MCF 10A (cell line): ENCODE data around the gene AMMECR1. TPM values are rescaled to one million over a fixed set of nuclear protein-coding genes. Genes with fewer than 3 reads are reported as not detected.
A peak's percentile ranks its signal among the peaks of the same experiment; 100 is the strongest.

Source experiments
- Bru-seq: library from RNA; stranded (reverse); fragments of 400-500 nt; gene quantifications from one replicate; lab custom pipeline; 2021; lab: Mats Ljungman, UMichigan
- BruChase-seq, 2 experiments: library from RNA; stranded (reverse); fragments of 400-500 nt; gene quantifications; one replicate each; lab custom pipeline; 2021; lab: Mats Ljungman, UMichigan
- BruUV-seq: library from RNA; stranded (reverse); fragments of 400-500 nt; replicated peaks from 2 replicates; lab custom pipeline; 2021; lab: Mats Ljungman, UMichigan
- CTCF ChIA-PET: fragments of 300-600 bp; sonication (Branson Sonifier 250); formaldehyde crosslinking; extraction: SDS; loops from one replicate; lab custom pipeline; 2021; ENCODE audit warnings: antibody characterized with exemption, inconsistent platforms; lab: Yijun Ruan, JAX
- POLR2A ChIA-PET: fragments of 300-600, 350-650 bp; sonication (Branson Sonifier 250); formaldehyde crosslinking; extraction: SDS; loops from one replicate; lab custom pipeline; 2020; ENCODE audit warnings: antibody characterized with exemption, inconsistent platforms; lab: Yijun Ruan, JAX
- DNase-seq: peaks from one replicate; pipeline ENCODE4 v3.0.0-alpha.2; 2018; ENCODE audit not compliant: unreplicated experiment
- H3K27ac Mint-ChIP-seq: one replicate; pipeline ENCODE4 v1.8.0; 2022; ENCODE audit warnings: mild to moderate bottlenecking, low read depth, mixed read lengths; ENCODE audit not compliant: unreplicated experiment
- H3K27me3 Mint-ChIP-seq: one replicate; pipeline ENCODE4 v1.8.0; 2022; ENCODE audit warnings: mixed read lengths; ENCODE audit not compliant: insufficient read depth, unreplicated experiment
- H3K36me3 Mint-ChIP-seq: one replicate; pipeline ENCODE4 v1.8.0; 2022; ENCODE audit warnings: mild to moderate bottlenecking, moderate library complexity, mixed read lengths; ENCODE audit not compliant: insufficient read depth, unreplicated experiment
- H3K4me1 Mint-ChIP-seq: one replicate; pipeline ENCODE4 v1.8.0; 2022; ENCODE audit warnings: mixed read lengths; ENCODE audit not compliant: insufficient read depth, unreplicated experiment
- H3K4me3 Mint-ChIP-seq: one replicate; pipeline ENCODE4 v1.8.0; 2022; ENCODE audit warnings: mild to moderate bottlenecking, moderate library complexity, mixed read lengths; ENCODE audit not compliant: unreplicated experiment
- H3K9me3 Mint-ChIP-seq: one replicate; pipeline ENCODE4 v1.8.0; 2022; ENCODE audit warnings: mixed read lengths; ENCODE audit not compliant: unreplicated experiment
- intact Hi-C: fragments of 100-400 bp; cut with micrococcal nuclease; formaldehyde crosslinking; loops from 2 replicates; pipeline ENCODE4 v1.14.1; 2022
- long read RNA-seq: library from polyadenylated mRNA; stranded (forward); transcript quantifications from one replicate; pipeline ENCODE4 v2.0.0, GENCODE V29; 2022
- total RNA-seq: library from RNA; stranded (reverse); gene quantifications from 2 replicates; pipeline ENCODE4 v1.2.3, GENCODE V29; 2022
- TF ChIP-seq, protein P1 (sequence below): fragments of 200-600 bp; IDR thresholded peaks from one replicate; pipeline ENCODE4 v1.8.0; 2022; ENCODE audit warnings: antibody characterized with exemption, mild to moderate bottlenecking; ENCODE audit not compliant: unreplicated experiment

Gene AMMECR1
- total RNA-seq (20.8 and 27.0 TPM in 2 replicates), Bru-seq, nascent RNA (percentile 72 among the genes with signal in this experiment), BruChase-seq, experiment 1, labeled RNA remaining after a 6-hour chase (percentile 67 among the genes with signal in this experiment), BruChase-seq, experiment 2, labeled RNA remaining after a 2-hour chase (percentile 66 among the genes with signal in this experiment)
- long read RNA-seq, full-length matches to known transcripts, result 36 of 46 reads
- long read RNA-seq, partial matches to known transcripts, result 4 of 46 reads
- long read RNA-seq, other reads (novel, unspliced or antisense), result 6 of 46 reads

DNA sequence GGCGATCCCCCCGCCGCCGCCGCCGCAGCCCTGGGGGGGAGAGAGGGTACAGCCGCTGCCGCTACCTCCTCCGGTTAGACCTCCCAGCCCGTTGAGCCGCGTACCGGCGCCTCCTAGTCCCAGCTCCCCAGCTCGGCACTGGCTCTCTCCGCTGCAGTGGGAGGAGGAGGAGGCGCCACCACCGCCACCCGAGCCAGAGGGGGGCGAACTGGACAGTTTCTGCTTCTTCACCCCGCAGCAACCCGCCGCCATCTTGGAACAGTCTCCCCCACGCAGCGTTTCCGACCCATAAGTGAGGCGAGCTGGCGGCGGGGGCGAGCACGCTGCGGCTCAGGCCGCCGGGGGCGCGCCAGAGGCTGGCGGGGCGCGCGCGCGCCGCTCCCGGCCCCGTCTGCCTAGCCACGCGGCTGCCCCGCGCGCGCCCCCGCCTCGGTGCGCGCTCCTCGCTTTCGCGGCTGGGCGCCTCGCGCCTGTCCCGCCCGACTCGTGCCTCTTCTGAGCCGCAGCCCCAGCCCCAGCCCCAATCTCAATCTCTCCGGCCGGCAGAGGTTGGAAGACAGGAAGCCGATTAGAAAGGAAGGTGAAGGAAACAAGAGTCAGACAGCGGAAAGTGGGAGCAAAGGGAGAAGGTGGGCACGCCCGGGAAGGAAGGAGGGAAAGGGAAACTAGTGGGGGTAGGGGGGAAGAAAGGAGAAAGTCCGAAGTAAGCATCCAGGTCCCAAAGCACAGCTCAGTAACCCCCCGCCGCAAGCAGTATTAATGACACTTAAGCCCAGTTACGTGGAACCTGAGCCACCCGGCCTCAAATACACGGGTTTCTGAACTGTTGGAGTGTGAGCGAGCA is at the start of gene AMMECR1:
Gene AMMECR1 (minus strand): TSS at position 266 of the 844 bp plus-strand sequence. CDS start 14 bp downstream, at position 252.
- TF ChIP-seq, protein P1, sequence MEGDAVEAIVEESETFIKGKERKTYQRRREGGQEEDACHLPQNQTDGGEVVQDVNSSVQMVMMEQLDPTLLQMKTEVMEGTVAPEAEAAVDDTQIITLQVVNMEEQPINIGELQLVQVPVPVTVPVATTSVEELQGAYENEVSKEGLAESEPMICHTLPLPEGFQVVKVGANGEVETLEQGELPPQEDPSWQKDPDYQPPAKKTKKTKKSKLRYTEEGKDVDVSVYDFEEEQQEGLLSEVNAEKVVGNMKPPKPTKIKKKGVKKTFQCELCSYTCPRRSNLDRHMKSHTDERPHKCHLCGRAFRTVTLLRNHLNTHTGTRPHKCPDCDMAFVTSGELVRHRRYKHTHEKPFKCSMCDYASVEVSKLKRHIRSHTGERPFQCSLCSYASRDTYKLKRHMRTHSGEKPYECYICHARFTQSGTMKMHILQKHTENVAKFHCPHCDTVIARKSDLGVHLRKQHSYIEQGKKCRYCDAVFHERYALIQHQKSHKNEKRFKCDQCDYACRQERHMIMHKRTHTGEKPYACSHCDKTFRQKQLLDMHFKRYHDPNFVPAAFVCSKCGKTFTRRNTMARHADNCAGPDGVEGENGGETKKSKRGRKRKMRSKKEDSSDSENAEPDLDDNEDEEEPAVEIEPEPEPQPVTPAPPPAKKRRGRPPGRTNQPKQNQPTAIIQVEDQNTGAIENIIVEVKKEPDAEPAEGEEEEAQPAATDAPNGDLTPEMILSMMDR, result no peak
- intact Hi-C loops, result loop anchor here (1.0 to 5.0 kb wide), 5 partner anchors 76 to 158 kb away; no protein-coding TSS in a partner anchor
- no peaks in the 10 kb centered on the region for H3K36me3 Mint-ChIP-seq
- H3K4me3 Mint-ChIP-seq, result peak within 1 kb of the TSS; percentile 89
- no peaks in the 10 kb centered on the region for H3K9me3 Mint-ChIP-seq
- ChIA-PET CTCF (interaction anchor here (0.8 to 2.8 kb wide), 4 partner anchors 91 to 156 kb away, joined by 3 to 6 read pairs (median 4); no protein-coding TSS in a partner anchor), POLR2A (interaction anchor here (0.6 to 5.1 kb wide), 37 partner anchors 8 to 825 kb away, joined by 3 to 55 read pairs (median 4); partner anchors contain the start of gene RTL9)
- BruUV-seq, result TSS peak; percentile 89
- H3K27me3 Mint-ChIP-seq, result peaks cover 32% of the 10 kb centered on the region
- DNase-seq, result peak; percentile 71
- H3K4me1 Mint-ChIP-seq, result peaks cover 6% of the 10 kb centered on the region
- H3K27ac Mint-ChIP-seq, result peak within 1 kb of the TSS; percentile 95

DNA sequence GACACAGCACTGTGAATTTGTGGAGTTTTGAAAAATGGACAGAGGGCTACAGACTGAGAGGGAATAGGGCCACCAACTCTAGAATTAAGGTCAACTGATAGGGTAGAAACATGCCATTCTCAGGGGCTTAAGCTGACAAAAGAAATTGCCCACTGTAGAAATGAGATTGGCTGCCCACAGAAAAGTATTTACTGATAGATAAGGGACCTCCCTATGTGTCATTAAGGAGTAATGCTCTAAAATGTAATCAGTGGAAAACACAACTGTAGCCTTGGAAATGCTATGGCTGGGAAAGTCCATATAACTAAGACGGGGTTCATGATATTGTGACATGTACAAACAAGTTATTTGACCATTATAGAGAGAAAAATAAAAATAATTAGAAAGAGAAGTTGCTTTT is 45.4 kb upstream of the AMMECR1 start:
- ChIA-PET CTCF (no interaction called here), POLR2A (no interaction called here)
- H3K9me3 Mint-ChIP-seq, result no peaks in the 10 kb centered on the region
- H3K27me3 Mint-ChIP-seq, result peaks cover 21% of the 10 kb centered on the region
- H3K4me3 Mint-ChIP-seq, result no peak overlapping the region
- no peak overlapping the region for H3K27ac Mint-ChIP-seq
- no peaks in the 10 kb centered on the region for H3K36me3 Mint-ChIP-seq
- BruUV-seq, result no TSS peak
- H3K4me1 Mint-ChIP-seq, result no peaks in the 10 kb centered on the region
- TF ChIP-seq, protein P1, result no peak
- no peak for DNase-seq
- intact Hi-C loops, result no loop called here

DNA sequence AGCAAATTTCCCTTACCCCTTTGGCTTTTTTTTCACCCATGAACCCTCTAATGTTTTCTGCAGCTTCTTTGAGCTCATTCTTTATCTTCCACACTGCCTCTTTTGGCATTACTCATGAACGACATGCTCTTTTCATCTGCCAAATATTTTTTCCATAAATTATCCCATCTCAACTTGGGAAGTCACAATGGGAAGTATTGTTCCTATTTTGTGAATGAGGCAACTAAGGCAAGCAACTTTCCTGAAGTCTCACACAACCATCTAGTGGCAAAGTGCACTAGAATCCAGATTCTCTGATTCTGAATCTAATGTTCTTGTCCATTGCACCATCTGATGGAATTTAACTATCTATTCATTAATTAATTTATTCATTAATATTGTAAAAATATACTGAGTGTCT is 41.4 kb upstream of the AMMECR1 start:
- TF ChIP-seq, protein P1, result no peak
- peaks cover 10% of the 10 kb centered on the region for H3K27me3 Mint-ChIP-seq
- H3K4me3 Mint-ChIP-seq, result no peak overlapping the region
- intact Hi-C loops, result no loop called here
- DNase-seq, result no peak
- no peaks in the 10 kb centered on the region for H3K4me1 Mint-ChIP-seq
- no peak overlapping the region for H3K27ac Mint-ChIP-seq
- BruUV-seq, result no TSS peak
- ChIA-PET CTCF (no interaction called here), POLR2A (interaction anchor here (0.7 kb wide), 1 partner anchor 191 kb away, joined by 3 read pairs; no protein-coding TSS in a partner anchor)
- H3K9me3 Mint-ChIP-seq, result no peaks in the 10 kb centered on the region
- no peaks in the 10 kb centered on the region for H3K36me3 Mint-ChIP-seq
